HG03460 (cell line): ENCODE results near the gene NLGN1.

Experiments used
- ATAC-seq: cut with Tn5 transposase; IDR thresholded peaks from one replicate; pipeline ENCODE4 v1.9.1; 2021; ENCODE audit not compliant: unreplicated experiment

The NLGN1 gene

GRCh38 chr3:174318181-174318580 is 920.6 kb downstream of the NLGN1 start:
- no peak for ATAC-seq

GRCh38 chr3:174321548-174321947 is 924.0 kb downstream of the NLGN1 start:
- no peak for ATAC-seq

- no peak for ATAC-seq
Measured at GRCh38 chr3:174322789-174323188, 925.2 kb downstream of the NLGN1 start.

GRCh38 chr3:174325171-174325570 is 927.6 kb downstream of the NLGN1 start:
- ATAC-seq = no peak

- no peak for ATAC-seq
Measured at GRCh38 chr3:174325834-174326700, 928.5 kb downstream of the NLGN1 start.

- no peak for ATAC-seq
Measured at GRCh38 chr3:174329321-174329720, 931.8 kb downstream of the NLGN1 start.

GRCh38 chr3:174330303-174330702 is 932.8 kb downstream of the NLGN1 start:
- ATAC-seq = no peak

- no peak for ATAC-seq
Measured at GRCh38 chr3:174331095-174331800, 933.7 kb downstream of the NLGN1 start.

GRCh38 chr3:174332391-174332790 is 934.8 kb downstream of the NLGN1 start:
- no peak for ATAC-seq

GRCh38 chr3:174333640-174334039 is 936.1 kb downstream of the NLGN1 start:
- ATAC-seq = no peak

- no peak for ATAC-seq
Measured at GRCh38 chr3:174334111-174334510, 936.6 kb downstream of the NLGN1 start.

GRCh38 chr3:174335324-174335723 is 937.8 kb downstream of the NLGN1 start:
- no peak for ATAC-seq

- no peak for ATAC-seq
Measured at GRCh38 chr3:174335910-174336309, 938.4 kb downstream of the NLGN1 start.
